ENCODE measurements around the gene TCN2. TPM values are rescaled to one million over a fixed set of nuclear protein-coding genes. Genes with fewer than 3 reads are reported as not detected.

Gene TCN2
- total and polyA plus RNA-seq, 2 donors (not counting 1 experiment from before 2014, with no cell fraction given), result 7.1 to 10.8 TPM

DNA sequence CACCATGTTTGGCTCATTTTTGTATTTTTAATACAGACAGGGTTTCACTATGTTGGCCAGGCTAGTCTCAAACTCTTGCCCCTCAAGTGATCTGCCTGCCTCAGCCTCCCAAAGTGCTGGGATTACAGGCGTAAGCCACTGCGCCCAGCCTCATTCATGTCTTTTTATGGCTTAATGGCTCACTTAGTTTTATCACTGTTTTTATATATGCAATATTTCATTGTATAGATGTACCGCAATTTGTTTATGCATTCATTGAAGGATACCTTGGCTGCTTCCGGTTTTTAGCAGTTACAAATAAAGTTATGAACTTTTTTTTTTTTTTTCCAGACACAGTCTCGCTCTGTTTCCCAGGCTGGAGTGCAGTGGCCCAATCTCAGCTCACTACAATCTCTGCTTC lies 5.5 kb upstream of the TCN2 start:
- no peak overlapping the region for H2AFZ ChIP-seq (ENCODE audit: low read length)
- H3K4me1 ChIP-seq (ENCODE audit: control insufficient read depth, extremely low read depth, insufficient read depth, low read length), result peaks cover 6% of the 10 kb centered on the region
- H3K4me3 ChIP-seq (replicated peaks in 1 of 4; ENCODE audit: control extremely low read depth in 1 of 4, insufficient read depth in 1 of 4, low read depth in 3 of 4, low read length in 4 of 4), result no peak overlapping the region
- H4K20me1 ChIP-seq (ENCODE audit: control insufficient read depth, extremely low read depth, insufficient read depth, low read length), result no peaks in the 10 kb centered on the region
- no peaks in the 10 kb centered on the region for H3K9me3 ChIP-seq (ENCODE audit: control insufficient read depth, insufficient read depth, low read depth, low read length)
- no peak overlapping the region for H3K9ac ChIP-seq (ENCODE audit: insufficient read depth, low read length)
- DNase-seq (ENCODE audit: low read depth in 2 of 2), result no peak
- no peaks in the 10 kb centered on the region for H3K36me3 ChIP-seq (ENCODE audit: control insufficient read depth, insufficient read depth, low read length)
- TF ChIP-seq, protein P1, sequence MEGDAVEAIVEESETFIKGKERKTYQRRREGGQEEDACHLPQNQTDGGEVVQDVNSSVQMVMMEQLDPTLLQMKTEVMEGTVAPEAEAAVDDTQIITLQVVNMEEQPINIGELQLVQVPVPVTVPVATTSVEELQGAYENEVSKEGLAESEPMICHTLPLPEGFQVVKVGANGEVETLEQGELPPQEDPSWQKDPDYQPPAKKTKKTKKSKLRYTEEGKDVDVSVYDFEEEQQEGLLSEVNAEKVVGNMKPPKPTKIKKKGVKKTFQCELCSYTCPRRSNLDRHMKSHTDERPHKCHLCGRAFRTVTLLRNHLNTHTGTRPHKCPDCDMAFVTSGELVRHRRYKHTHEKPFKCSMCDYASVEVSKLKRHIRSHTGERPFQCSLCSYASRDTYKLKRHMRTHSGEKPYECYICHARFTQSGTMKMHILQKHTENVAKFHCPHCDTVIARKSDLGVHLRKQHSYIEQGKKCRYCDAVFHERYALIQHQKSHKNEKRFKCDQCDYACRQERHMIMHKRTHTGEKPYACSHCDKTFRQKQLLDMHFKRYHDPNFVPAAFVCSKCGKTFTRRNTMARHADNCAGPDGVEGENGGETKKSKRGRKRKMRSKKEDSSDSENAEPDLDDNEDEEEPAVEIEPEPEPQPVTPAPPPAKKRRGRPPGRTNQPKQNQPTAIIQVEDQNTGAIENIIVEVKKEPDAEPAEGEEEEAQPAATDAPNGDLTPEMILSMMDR (conservative IDR thresholded peaks at IDR 0.05 in 1 of 2, IDR thresholded peaks at IDR 0.05 in 1 of 2; ENCODE audit: low read depth in 1 of 2, low read length in 2 of 2), result no peak
- TF ChIP-seq EZH2 (IDR thresholded peaks at IDR 0.05; ENCODE audit: low read length, missing control alignments), result no peak
- no peaks in the 10 kb centered on the region for H3K27me3 ChIP-seq (ENCODE audit: control insufficient read depth, insufficient read depth, low read length)
- H3K79me2 ChIP-seq (ENCODE audit: control insufficient read depth, insufficient read depth, low read length), result no peaks in the 10 kb centered on the region
- H3K4me2 ChIP-seq (ENCODE audit: extremely low read depth, insufficient read depth, low read length), result no peak overlapping the region
- H3K27ac ChIP-seq (ENCODE audit: insufficient read depth, low read length), result no peak overlapping the region

- no peaks in the 10 kb centered on the region for H3K79me2 ChIP-seq (ENCODE audit: control insufficient read depth, insufficient read depth, low read length)
- no peaks in the 10 kb centered on the region for H3K9me3 ChIP-seq (ENCODE audit: control insufficient read depth, insufficient read depth, low read depth, low read length)
- TF ChIP-seq EZH2 (IDR thresholded peaks at IDR 0.05; ENCODE audit: low read length, missing control alignments), result no peak
- TF ChIP-seq, protein P1 (conservative IDR thresholded peaks at IDR 0.05 in 1 of 2, IDR thresholded peaks at IDR 0.05 in 1 of 2; ENCODE audit: low read depth in 1 of 2, low read length in 2 of 2), result peak; percentile 10 to 42
- no peak overlapping the region for H3K4me2 ChIP-seq (ENCODE audit: extremely low read depth, insufficient read depth, low read length)
- H4K20me1 ChIP-seq (ENCODE audit: control insufficient read depth, extremely low read depth, insufficient read depth, low read length), result no peaks in the 10 kb centered on the region
- H3K36me3 ChIP-seq (ENCODE audit: control insufficient read depth, insufficient read depth, low read length), result no peaks in the 10 kb centered on the region
- no peak overlapping the region for H3K4me3 ChIP-seq (replicated peaks in 1 of 4; ENCODE audit: control extremely low read depth in 1 of 4, insufficient read depth in 1 of 4, low read depth in 3 of 4, low read length in 4 of 4)
- H2AFZ ChIP-seq (ENCODE audit: low read length), result no peak overlapping the region
- no peak overlapping the region for H3K27ac ChIP-seq (ENCODE audit: insufficient read depth, low read length)
- peak; percentile 23 to 35 for DNase-seq (ENCODE audit: low read depth in 2 of 2)
- H3K27me3 ChIP-seq (ENCODE audit: control insufficient read depth, insufficient read depth, low read length), result no peaks in the 10 kb centered on the region
- H3K9ac ChIP-seq (ENCODE audit: insufficient read depth, low read length), result no peak overlapping the region
- H3K4me1 ChIP-seq (ENCODE audit: control insufficient read depth, extremely low read depth, insufficient read depth, low read length), result peaks cover 9% of the 10 kb centered on the region
These were observed 4.9 kb upstream of the TCN2 start for GRCh38 chr22:30602049-30602448.

- Histone ChIP-seq H3K9me3 (ENCODE audit: control insufficient read depth, insufficient read depth, low read depth, low read length) (no peaks in the 10 kb centered on the region), H3K4me3 (replicated peaks in 1 of 4; ENCODE audit: control extremely low read depth in 1 of 4, insufficient read depth in 1 of 4, low read depth in 3 of 4, low read length in 4 of 4) (no peak overlapping the region), H3K27me3 (ENCODE audit: control insufficient read depth, insufficient read depth, low read length) (no peaks in the 10 kb centered on the region), H3K4me1 (ENCODE audit: control insufficient read depth, extremely low read depth, insufficient read depth, low read length) (peaks cover 18% of the 10 kb centered on the region), H4K20me1 (ENCODE audit: control insufficient read depth, extremely low read depth, insufficient read depth, low read length) (no peaks in the 10 kb centered on the region), H2AFZ (ENCODE audit: low read length) (no peak overlapping the region), H3K4me2 (ENCODE audit: extremely low read depth, insufficient read depth, low read length) (no peak overlapping the region), H3K79me2 (ENCODE audit: control insufficient read depth, insufficient read depth, low read length) (no peaks in the 10 kb centered on the region), H3K27ac (ENCODE audit: insufficient read depth, low read length) (no peak overlapping the region), H3K36me3 (ENCODE audit: control insufficient read depth, insufficient read depth, low read length) (no peaks in the 10 kb centered on the region), H3K9ac (ENCODE audit: insufficient read depth, low read length) (no peak overlapping the region)
- TF ChIP-seq, protein P1 (conservative IDR thresholded peaks at IDR 0.05 in 1 of 2, IDR thresholded peaks at IDR 0.05 in 1 of 2; ENCODE audit: low read depth in 1 of 2, low read length in 2 of 2), result no peak
- no peak for TF ChIP-seq EZH2 (IDR thresholded peaks at IDR 0.05; ENCODE audit: low read length, missing control alignments)
- no peak for DNase-seq (ENCODE audit: low read depth in 2 of 2)
These were observed 3.2 kb upstream of the TCN2 start for GRCh38 chr22:30603801-30604200.
